Hair follicle dermal papilla cell (primary cell): Measurements from ENCODE around the gene HMGN1. TPM values are rescaled to one million over a fixed set of nuclear protein-coding genes. Genes with fewer than 3 reads are reported as not detected.

Source experiments
- small RNA-seq: library from RNA; depleted of rRNA; stranded (forward); fragments of <200 nt; gene quantifications from one replicate; pipeline ENCODE3, GENCODE V24; 2012
- total RNA-seq: library from RNA; depleted of rRNA; stranded (reverse); fragments of >200 nt; gene quantifications from 2 replicates; pipeline ENCODE4 v1.2.3, GENCODE V29; 2012

The HMGN1 gene, protein sequence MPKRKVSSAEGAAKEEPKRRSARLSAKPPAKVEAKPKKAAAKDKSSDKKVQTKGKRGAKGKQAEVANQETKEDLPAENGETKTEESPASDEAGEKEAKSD
- total RNA-seq = 102 and 108 TPM in 2 replicates

DNA sequence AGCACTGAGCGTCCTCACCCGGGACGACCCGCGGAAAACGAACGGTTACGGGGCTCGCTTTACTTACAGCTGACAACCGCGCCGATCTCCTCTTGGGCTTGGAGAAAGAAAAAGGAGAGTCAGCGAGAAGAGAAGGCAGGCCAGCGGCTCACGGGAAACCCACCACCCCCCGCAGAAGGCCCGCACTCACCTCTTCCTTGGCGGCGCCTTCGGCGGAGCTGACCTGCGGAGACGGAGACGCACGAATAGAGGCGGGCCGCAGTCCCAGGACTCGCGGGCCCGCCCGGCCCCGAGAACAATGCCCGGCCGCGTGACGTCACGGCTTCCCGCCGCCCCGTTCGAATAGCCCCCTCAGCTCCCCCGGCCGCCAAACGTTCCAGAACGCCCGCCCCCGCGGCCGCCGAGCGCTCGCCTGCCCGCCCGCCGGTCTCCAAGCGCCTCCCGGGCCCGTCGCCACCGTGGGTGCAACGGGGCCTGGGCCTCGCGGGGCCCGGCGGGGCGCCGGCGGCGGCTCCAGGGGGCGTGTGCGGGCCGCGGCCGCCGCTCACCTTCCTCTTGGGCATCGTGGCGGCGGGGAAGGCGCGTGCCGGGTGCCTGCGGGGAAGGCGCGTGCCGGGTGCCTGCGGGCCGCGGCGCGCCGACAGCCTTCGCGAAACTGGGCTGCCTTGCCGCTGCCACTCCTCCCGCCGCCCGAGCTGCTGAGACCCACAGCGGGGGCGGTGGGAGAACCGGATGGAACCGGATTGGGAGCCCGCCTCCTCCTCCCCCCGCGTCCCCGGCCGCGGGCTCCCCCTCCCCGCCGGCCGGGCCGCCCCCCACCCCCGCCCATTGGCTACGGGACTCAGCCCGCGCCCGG, at the start of gene HMGN1:
TSS of gene HMGN1 (minus strand) at position 734 of the 856 bp plus-strand sequence. CDS start at position 563, 171 bp downstream.

DNA sequence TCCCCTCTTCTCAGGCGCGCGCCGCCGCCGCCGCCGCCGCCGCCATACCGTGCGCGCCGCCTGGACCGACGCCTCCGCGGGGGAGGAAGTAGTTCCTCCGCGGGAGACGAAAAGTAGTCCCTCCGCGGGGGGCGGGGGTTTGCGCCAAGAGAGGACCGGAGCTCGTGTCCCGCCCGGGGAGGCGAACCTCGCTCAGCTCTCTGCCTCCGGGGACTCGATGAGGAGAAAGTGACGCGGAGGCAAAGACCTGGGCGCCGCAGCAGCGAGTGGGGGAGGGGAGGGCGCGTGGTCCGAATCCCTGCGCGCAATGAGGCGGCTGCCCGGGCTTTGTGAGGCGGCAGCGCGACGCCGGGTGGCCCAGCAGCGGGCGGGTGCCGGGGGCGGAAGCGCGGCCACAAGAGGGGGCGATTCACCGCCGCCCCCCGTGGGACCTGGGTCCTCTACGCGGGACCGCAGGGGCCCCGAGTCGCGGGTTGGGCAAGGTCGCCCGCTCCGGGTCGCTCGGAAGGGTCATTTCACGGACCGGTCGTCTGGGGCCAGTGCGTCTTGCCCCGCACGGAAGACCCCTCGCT, 35.2 kb downstream of the HMGN1 start, which contains the start of gene BRWD1:
TSS of gene BRWD1 (minus strand) at position 62 of the 572 bp plus-strand sequence. CDS start 141 bp downstream, outside the sequence.

Small RNAs within 50 kb of the gene (small RNA-seq; reads per million reads assigned to genes)
- gene RF00019 = not detected

Other genes with a start within 250 kb of the HMGN1 start
- gene PSMG1, start 165.6 kb downstream of the HMGN1 start, total RNA-seq = 28.3 and 32.1 TPM in 2 replicates
- 38.5 and 56.3 TPM in 2 replicates for gene BRWD1, start 35.5 kb downstream of the HMGN1 start, total RNA-seq
- 0.81 and 0.97 TPM in 2 replicates for gene LCA5L, start 96.7 kb upstream of the HMGN1 start, total RNA-seq
- 0.65 and 0.97 TPM in 2 replicates for gene SH3BGR, start 102.9 kb upstream of the HMGN1 start, total RNA-seq